Activated CD4-positive, alpha-beta T cell treated with anti-CD3 and anti-CD28 coated beads, Interleukin-2, amount 10 ng/mL, durations not matched to agents 24 days and 14 days (primary cell): ENCODE measurements around the gene PEMT. TPM values are rescaled to one million over a fixed set of nuclear protein-coding genes. Genes with fewer than 3 reads are reported as not detected.

Source experiments
- DNase-seq: peaks from one replicate; pipeline ENCODE4 v3.0.0; 2022
- H3K27ac Mint-ChIP-seq: one replicate; pipeline ENCODE4 v1.8.0; 2022; ENCODE audit warnings: mild to moderate bottlenecking, mixed read lengths
- H3K27me3 Mint-ChIP-seq: one replicate; pipeline ENCODE4 v1.8.0; 2022; ENCODE audit warnings: mixed read lengths
- H3K36me3 Mint-ChIP-seq: one replicate; pipeline ENCODE4 v1.8.0; 2022; ENCODE audit warnings: low read depth, mild to moderate bottlenecking, mixed read lengths
- H3K4me1 Mint-ChIP-seq: one replicate; pipeline ENCODE4 v1.8.0; 2021; ENCODE audit warnings: mixed read lengths
- H3K4me3 Mint-ChIP-seq: one replicate; pipeline ENCODE4 v1.8.0; 2022; ENCODE audit warnings: mild to moderate bottlenecking, moderate library complexity, mixed read lengths
- H3K9me3 Mint-ChIP-seq: one replicate; pipeline ENCODE4 v1.8.0; 2021; ENCODE audit warnings: mixed read lengths
- intact Hi-C: fragments of 100-400 bp; cut with micrococcal nuclease; formaldehyde crosslinking; loops from one replicate; pipeline ENCODE4 v1.15.1; 2023
- total RNA-seq: library from RNA; stranded (reverse); gene quantifications from 2 replicates; pipeline ENCODE4 v1.2.3, GENCODE V29; 2022

The PEMT gene
- total RNA-seq, 1 donor from 2014 or later = 45.5 TPM

DNA sequence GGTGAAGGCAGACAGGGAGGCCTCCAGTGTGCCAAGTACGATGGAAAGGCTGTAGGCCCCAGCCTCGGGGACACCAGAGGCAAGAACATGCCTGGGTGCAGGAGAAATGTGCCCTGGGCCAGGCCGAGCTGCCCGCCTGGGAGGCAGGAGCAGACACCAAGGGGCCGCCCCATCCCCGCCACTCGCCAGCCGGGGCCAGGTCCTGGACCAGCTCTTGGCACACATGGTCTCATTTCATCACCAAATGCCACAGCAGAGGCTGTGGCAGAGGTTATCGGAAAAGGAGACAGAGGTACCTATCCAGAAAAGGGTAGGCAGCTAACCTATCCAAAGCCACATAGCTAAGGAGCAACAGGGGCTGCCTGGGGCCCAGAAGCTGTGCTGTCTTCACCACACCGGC lies 31.3 kb downstream of the PEMT start:
- intact Hi-C loops = no loop called here
- H3K9me3 Mint-ChIP-seq = no peaks in the 10 kb centered on the region
- H3K27ac Mint-ChIP-seq = no peak overlapping the region
- no peaks in the 10 kb centered on the region for H3K27me3 Mint-ChIP-seq
- no peak for DNase-seq
- no peaks in the 10 kb centered on the region for H3K36me3 Mint-ChIP-seq
- no peaks in the 10 kb centered on the region for H3K4me1 Mint-ChIP-seq
- H3K4me3 Mint-ChIP-seq = no peak overlapping the region

GRCh38 chr17:17559164-17559563 lies 32.3 kb downstream of the PEMT start:
- Mint-ChIP-seq H3K9me3 (no peaks in the 10 kb centered on the region), H3K27me3 (no peaks in the 10 kb centered on the region), H3K4me3 (no peak overlapping the region), H3K27ac (no peak overlapping the region), H3K4me1 (no peaks in the 10 kb centered on the region), H3K36me3 (no peaks in the 10 kb centered on the region)
- intact Hi-C loops = no loop called here
- no peak for DNase-seq

- Mint-ChIP-seq H3K27me3 (no peaks in the 10 kb centered on the region), H3K4me1 (no peaks in the 10 kb centered on the region), H3K27ac (no peak overlapping the region), H3K9me3 (no peaks in the 10 kb centered on the region), H3K4me3 (no peak overlapping the region), H3K36me3 (no peaks in the 10 kb centered on the region)
- intact Hi-C loops = no loop called here
- DNase-seq = no peak
Measured at GRCh38 chr17:17558431-17558830, 33.1 kb downstream of the PEMT start.

DNA sequence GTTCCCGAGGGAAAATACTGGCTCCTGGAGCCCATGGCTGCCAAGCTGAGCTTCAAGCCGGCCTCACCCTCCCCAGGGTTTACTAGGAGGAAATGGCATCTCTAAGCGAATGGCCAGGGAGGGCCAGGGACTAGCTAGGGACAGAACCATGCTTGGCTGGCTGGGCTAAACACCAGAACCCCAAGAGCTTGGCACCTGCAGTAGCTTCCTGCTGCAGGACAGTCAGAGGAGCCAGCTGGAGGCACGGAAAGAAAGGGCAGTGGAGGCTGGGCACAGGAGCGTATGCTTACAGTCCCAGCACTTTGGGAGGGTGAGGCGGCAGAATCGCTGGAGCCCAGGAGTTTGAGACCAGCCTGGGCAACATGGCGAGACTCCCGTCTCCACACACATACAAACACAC lies 33.7 kb downstream of the PEMT start:
- no peaks in the 10 kb centered on the region for H3K36me3 Mint-ChIP-seq
- intact Hi-C loops = no loop called here
- H3K27me3 Mint-ChIP-seq = no peaks in the 10 kb centered on the region
- H3K4me1 Mint-ChIP-seq = no peaks in the 10 kb centered on the region
- DNase-seq = no peak
- no peak overlapping the region for H3K27ac Mint-ChIP-seq
- no peaks in the 10 kb centered on the region for H3K9me3 Mint-ChIP-seq
- H3K4me3 Mint-ChIP-seq = no peak overlapping the region

DNA sequence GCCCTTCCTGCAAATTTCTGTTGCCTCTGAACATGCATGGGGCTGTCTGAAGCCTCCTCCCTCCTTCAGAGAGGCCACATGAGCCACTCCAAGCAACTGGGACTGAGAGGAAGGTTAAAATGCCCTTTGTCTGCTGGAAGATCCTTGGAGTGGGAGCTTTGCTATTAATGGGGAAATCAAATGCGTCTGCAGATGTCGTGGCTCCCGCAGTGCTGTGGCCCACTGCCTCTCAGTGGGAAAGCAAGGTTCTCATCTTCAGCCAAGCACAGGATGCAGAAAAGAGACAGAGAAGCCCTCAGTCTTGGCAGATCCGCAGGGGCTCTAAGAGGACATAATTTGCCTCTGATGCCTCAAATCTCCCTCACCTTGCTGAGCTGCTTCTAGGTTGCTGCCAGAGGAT lies 34.8 kb downstream of the PEMT start:
- DNase-seq = no peak
- H3K36me3 Mint-ChIP-seq = no peaks in the 10 kb centered on the region
- H3K27ac Mint-ChIP-seq = no peak overlapping the region
- H3K4me1 Mint-ChIP-seq = no peaks in the 10 kb centered on the region
- no peaks in the 10 kb centered on the region for H3K27me3 Mint-ChIP-seq
- H3K9me3 Mint-ChIP-seq = no peaks in the 10 kb centered on the region
- intact Hi-C loops = no loop called here
- no peak overlapping the region for H3K4me3 Mint-ChIP-seq

GRCh38 chr17:17555906-17556305 lies 35.6 kb downstream of the PEMT start:
- intact Hi-C loops = no loop called here
- no peak overlapping the region for H3K4me3 Mint-ChIP-seq
- H3K27me3 Mint-ChIP-seq = no peaks in the 10 kb centered on the region
- no peaks in the 10 kb centered on the region for H3K9me3 Mint-ChIP-seq
- no peak overlapping the region for H3K27ac Mint-ChIP-seq
- H3K36me3 Mint-ChIP-seq = no peaks in the 10 kb centered on the region
- DNase-seq = no peak
- H3K4me1 Mint-ChIP-seq = no peaks in the 10 kb centered on the region

- H3K27me3 Mint-ChIP-seq = no peaks in the 10 kb centered on the region
- H3K4me1 Mint-ChIP-seq = no peaks in the 10 kb centered on the region
- H3K27ac Mint-ChIP-seq = no peak overlapping the region
- no peak for DNase-seq
- intact Hi-C loops = no loop called here
- H3K4me3 Mint-ChIP-seq = no peak overlapping the region
- H3K9me3 Mint-ChIP-seq = no peaks in the 10 kb centered on the region
- no peaks in the 10 kb centered on the region for H3K36me3 Mint-ChIP-seq
Measured at GRCh38 chr17:17555151-17555550, 36.4 kb downstream of the PEMT start.

DNA sequence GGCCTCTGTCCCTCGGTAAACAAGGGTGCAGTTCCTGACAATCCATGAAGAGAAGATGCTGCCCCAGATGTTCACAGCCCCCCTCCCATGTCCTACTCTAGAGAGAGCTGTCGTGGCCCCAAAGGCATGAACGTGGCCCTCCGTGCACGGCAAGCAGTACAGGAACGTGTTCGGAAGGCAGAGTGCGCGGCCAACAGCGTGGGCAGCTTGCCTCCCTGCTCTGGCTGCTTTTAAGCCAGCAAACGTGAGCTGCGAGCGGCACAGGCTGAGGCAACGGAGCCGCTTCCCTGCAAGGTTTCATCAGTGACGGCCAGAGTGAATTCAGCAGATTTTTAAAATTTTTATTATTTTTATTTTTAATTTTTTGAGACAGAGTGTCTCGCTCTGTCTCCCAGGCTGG lies 37.2 kb downstream of the PEMT start:
- DNase-seq = no peak
- no peaks in the 10 kb centered on the region for H3K9me3 Mint-ChIP-seq

GRCh38 chr17:17553217-17554195 lies 38.0 kb downstream of the PEMT start:
- DNase-seq = no peak
- no peaks in the 10 kb centered on the region for H3K27me3 Mint-ChIP-seq
- no peaks in the 10 kb centered on the region for H3K36me3 Mint-ChIP-seq
- H3K27ac Mint-ChIP-seq = no peak overlapping the region
- intact Hi-C loops = no loop called here
- no peak overlapping the region for H3K4me3 Mint-ChIP-seq
- no peaks in the 10 kb centered on the region for H3K9me3 Mint-ChIP-seq
- no peaks in the 10 kb centered on the region for H3K4me1 Mint-ChIP-seq

More for the DNA sequence above, 37.2 kb downstream of the PEMT start:
- Mint-ChIP-seq H3K27ac (no peak overlapping the region), H3K4me3 (no peak overlapping the region), H3K27me3 (no peaks in the 10 kb centered on the region), H3K4me1 (no peaks in the 10 kb centered on the region), H3K36me3 (no peaks in the 10 kb centered on the region)
- intact Hi-C loops = no loop called here

GRCh38 chr17:17552351-17553216 lies 38.9 kb downstream of the PEMT start:
- Mint-ChIP-seq H3K27ac (no peak overlapping the region), H3K4me1 (no peaks in the 10 kb centered on the region), H3K4me3 (no peak overlapping the region), H3K27me3 (no peaks in the 10 kb centered on the region), H3K9me3 (no peaks in the 10 kb centered on the region), H3K36me3 (no peaks in the 10 kb centered on the region)
- intact Hi-C loops = no loop called here
- DNase-seq = no peak

DNA sequence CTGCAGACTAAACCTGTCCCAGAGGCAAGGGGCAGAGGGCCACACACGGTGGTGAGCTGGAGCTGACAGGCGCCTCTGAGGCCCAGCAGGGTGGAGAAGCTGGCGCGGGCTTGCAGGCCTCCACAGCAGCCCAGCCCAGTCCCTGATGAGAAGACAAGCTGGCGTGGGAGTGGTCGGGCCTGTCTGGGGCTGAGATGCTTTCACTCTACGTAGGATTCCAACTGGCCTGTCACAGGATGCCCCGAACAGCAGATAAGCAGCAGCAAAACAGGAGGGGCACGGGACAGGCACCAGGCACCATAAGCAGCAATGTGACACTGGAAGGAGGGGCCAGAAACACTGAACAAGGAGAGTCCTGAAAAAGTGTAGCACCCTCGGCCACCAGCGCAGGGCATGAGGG lies 40.1 kb downstream of the PEMT start:
- no peak overlapping the region for H3K4me3 Mint-ChIP-seq
- H3K4me1 Mint-ChIP-seq = no peaks in the 10 kb centered on the region
- DNase-seq = no peak
- intact Hi-C loops = no loop called here
- H3K9me3 Mint-ChIP-seq = no peaks in the 10 kb centered on the region
- H3K27ac Mint-ChIP-seq = no peak overlapping the region
- H3K27me3 Mint-ChIP-seq = no peaks in the 10 kb centered on the region
- no peaks in the 10 kb centered on the region for H3K36me3 Mint-ChIP-seq

DNA sequence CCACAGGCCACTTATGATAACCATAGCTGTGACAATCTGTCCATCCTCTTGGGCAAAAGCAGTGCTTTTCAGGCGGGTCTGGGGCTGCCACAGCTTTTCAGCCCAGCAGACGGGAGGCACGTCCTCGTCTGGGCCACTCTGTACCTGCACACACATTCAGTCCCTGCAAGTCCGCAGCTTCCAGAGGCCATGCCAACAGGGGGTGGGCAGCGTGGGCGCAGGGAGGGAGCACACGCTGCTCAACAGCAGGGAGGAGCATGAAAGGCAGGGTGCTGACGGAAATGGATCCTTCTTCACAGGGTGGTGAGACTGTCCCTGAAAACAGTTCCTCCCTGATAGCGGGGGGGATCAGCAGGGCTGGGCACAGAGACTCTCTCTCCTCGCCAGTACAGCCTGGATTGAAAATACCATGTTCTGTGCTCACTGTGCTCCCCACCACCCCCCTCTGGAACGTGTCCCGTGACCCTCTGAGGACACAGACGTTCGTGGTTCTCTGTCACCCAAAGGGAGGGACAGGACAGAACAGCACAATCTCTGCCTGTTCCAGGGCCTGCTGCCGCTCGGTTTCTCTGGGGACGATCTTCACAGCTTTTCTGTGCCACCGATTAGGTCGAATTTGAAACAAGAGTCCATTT lies 41.7 kb downstream of the PEMT start:
- no peaks in the 10 kb centered on the region for H3K4me1 Mint-ChIP-seq
- intact Hi-C loops = no loop called here
- H3K27me3 Mint-ChIP-seq = no peaks in the 10 kb centered on the region
- no peak overlapping the region for H3K27ac Mint-ChIP-seq
- H3K4me3 Mint-ChIP-seq = no peak overlapping the region
- no peaks in the 10 kb centered on the region for H3K9me3 Mint-ChIP-seq
- DNase-seq = no peak
- H3K36me3 Mint-ChIP-seq = no peaks in the 10 kb centered on the region

DNA sequence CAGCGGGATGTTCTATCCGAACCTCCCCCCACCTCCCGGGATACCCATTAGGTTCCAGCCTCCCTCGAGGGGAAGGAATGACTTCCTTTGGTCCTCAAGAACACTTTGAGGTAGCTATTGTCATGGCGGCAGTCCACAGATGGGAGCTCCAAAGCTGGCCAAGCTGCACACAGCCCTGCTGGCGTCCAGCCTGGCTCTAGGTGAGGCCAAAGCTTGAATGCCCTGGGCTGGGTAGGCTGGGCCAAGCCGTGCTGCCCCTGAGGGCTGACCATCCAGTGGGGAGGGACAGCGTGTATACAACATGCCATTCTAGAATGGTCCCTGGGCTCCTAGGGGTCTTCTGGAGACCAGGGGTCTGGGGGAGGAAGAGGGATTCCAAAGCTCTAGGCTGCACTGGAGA lies 43.5 kb downstream of the PEMT start:
- Mint-ChIP-seq H3K27ac (no peak overlapping the region), H3K4me3 (no peak overlapping the region), H3K4me1 (no peaks in the 10 kb centered on the region), H3K27me3 (no peaks in the 10 kb centered on the region), H3K36me3 (no peaks in the 10 kb centered on the region), H3K9me3 (no peaks in the 10 kb centered on the region)
- no peak for DNase-seq
- intact Hi-C loops = no loop called here
